GM23338 (cell line): ENCODE measurements around the gene ADRA1B.

Experiments
- CTCF ChIP-seq, 2 experiments: fragments of 200-600 bp in 1 of 2; sonication (generic) in 1 of 2; conservative IDR thresholded peaks; 2 replicates each; pipeline versions ENCODE4 v1.5.1 to v1.6.1; 2016 to 2017; ENCODE audit warnings: antibody characterized with exemption in 2 of 2, low read depth in 2 of 2, mild to moderate bottlenecking in 2 of 2, moderate library complexity in 1 of 2
- EZH2 ChIP-seq: fragments of 200-600 bp; sonication (generic); IDR thresholded peaks from one replicate; pipeline ENCODE4 v1.8.0; 2017; ENCODE audit warnings: antibody characterized with exemption, mild to moderate bottlenecking, low read depth; ENCODE audit not compliant: unreplicated experiment
- EZH2phosphoT487 ChIP-seq: fragments of 200-600 bp; sonication (generic); IDR thresholded peaks from one replicate; pipeline ENCODE4 v1.8.1; 2018; ENCODE audit warnings: antibody characterized with exemption; ENCODE audit not compliant: unreplicated experiment
- JUNB ChIP-seq: IDR thresholded peaks from one replicate; pipeline ENCODE4 v1.6.1; 2016; ENCODE audit warnings: antibody characterized with exemption; ENCODE audit not compliant: unreplicated experiment
- NANOG ChIP-seq: IDR thresholded peaks from 2 replicates; pipeline ENCODE4 v1.6.1; 2016; ENCODE audit warnings: antibody characterized with exemption, borderline replicate concordance
- POLR2AphosphoS5 ChIP-seq: IDR thresholded peaks from 2 replicates; pipeline ENCODE4 v1.6.1; 2016; ENCODE audit warnings: antibody characterized with exemption, low read depth
- REST ChIP-seq: IDR thresholded peaks from one replicate; pipeline ENCODE4 v1.6.1; 2018; ENCODE audit warnings: antibody characterized with exemption; ENCODE audit not compliant: unreplicated experiment
- ZNF114 ChIP-seq: fragments of 250-450 bp; sonication (Bioruptor Pico); IDR thresholded peaks from 2 replicates; pipeline ENCODE4 v1.5.0; 2020; ENCODE audit warnings: mild to moderate bottlenecking, moderate library complexity

DNA sequence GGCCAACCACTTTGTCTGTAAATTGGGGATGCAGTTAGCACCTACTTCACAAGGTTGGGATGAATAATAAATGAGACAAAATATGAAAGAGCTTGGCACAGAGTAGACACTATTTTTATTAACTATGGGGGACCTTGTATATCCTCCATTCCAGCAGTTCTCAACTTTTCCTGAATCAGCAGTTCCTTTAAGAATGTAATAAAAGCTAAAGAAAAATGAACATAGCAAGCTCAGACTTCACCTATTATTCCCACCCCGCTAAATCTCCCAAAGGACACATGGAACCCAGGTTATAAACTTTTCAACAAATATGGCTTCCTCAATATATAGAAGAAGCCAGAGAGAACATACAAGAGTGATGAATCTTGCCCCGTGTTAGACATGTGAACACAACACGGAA lies 60.6 kb downstream of the ADRA1B start:
- TF ChIP-seq CTCF (conservative IDR thresholded peaks at IDR 0.05; ENCODE audit: low read depth in 2 of 2): no peak
- TF ChIP-seq EZH2: no peak
- TF ChIP-seq JUNB: no peak
- no peak for TF ChIP-seq EZH2phosphoT487
- no peak for TF ChIP-seq POLR2AphosphoS5
- no peak for TF ChIP-seq NANOG
- TF ChIP-seq REST: no peak
- no peak for TF ChIP-seq ZNF114 (CRISPR knock-in tag)
